Esophagus squamous epithelium (tissue), 4 donors: ENCODE data around the gene SLC27A2.

Experiments
- POLR2A ChIP-seq, 4 donors: fragments of 450-650 bp; IDR thresholded peaks; one replicate each; pipeline ENCODE4 v1.6.1; 2017; ENCODE audit warnings: antibody characterized with exemption in 4 of 4, mild to moderate bottlenecking in 4 of 4, moderate library complexity in 3 of 4
- TF ChIP-seq, protein P1 (sequence below), 6 experiments: fragments of 450-650 bp in 4 of 6; fragments of 200-600 bp in 2 of 6; sonication (generic) in 2 of 6; IDR thresholded peaks; one replicate each; pipeline ENCODE4 v1.5.1; 2016 to 2019; ENCODE audit warnings: antibody characterized with exemption in 6 of 6, mild to moderate bottlenecking in 4 of 6, moderate library complexity in 4 of 6

DNA sequence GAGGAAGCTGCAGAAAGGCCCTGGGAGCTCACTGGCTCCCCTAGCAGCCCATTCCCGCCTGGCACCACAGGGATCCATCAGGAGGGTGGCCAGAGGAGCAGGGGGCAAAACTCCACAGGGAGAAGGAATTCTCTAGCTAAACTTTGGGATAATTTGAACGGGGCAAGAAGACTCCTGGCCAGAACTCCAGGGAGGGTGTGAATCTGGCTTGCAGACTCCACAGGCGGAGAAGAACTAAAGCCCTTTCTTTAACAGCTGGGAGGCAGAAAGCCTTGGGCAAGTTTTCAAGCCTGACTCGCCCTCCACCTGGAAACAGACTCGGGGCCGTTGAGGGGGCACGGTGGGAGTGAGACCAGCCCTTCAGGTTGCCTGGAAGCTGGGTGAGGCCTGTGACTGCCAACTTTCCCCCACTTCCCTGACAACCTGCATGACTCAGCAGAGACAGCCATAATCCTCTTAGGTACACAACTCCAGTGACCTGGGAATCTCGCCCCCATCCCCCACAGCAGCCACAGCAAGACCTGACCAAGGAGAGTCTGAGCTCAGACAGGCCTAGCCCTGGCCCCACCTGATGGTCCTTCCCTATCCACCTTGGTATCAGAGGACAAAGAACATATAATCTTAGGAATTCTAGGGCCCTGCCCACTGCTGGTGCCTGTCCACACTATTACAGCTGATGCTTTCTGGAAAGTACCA lies 28.6 kb downstream of the SLC27A2 start:
- TF ChIP-seq, protein P1, sequence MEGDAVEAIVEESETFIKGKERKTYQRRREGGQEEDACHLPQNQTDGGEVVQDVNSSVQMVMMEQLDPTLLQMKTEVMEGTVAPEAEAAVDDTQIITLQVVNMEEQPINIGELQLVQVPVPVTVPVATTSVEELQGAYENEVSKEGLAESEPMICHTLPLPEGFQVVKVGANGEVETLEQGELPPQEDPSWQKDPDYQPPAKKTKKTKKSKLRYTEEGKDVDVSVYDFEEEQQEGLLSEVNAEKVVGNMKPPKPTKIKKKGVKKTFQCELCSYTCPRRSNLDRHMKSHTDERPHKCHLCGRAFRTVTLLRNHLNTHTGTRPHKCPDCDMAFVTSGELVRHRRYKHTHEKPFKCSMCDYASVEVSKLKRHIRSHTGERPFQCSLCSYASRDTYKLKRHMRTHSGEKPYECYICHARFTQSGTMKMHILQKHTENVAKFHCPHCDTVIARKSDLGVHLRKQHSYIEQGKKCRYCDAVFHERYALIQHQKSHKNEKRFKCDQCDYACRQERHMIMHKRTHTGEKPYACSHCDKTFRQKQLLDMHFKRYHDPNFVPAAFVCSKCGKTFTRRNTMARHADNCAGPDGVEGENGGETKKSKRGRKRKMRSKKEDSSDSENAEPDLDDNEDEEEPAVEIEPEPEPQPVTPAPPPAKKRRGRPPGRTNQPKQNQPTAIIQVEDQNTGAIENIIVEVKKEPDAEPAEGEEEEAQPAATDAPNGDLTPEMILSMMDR (IDR thresholded peaks at IDR 0.05): no peak
- TF ChIP-seq POLR2A (IDR thresholded peaks at IDR 0.05): no peak
